T47D (cell line): Measurements from ENCODE around the gene RAB3B.
A peak's percentile ranks its signal among the peaks of the same experiment; 100 is the strongest.
"Not testable (repeated sequence)": the region's sequence is repeated elsewhere in the genome, so short reads cannot be mapped to it uniquely, and the experiment has no call there.

Source experiments
- DNase-seq, 2 experiments: peaks; one replicate each; pipeline versions ENCODE4 v3.0.0 to v3.0.0-alpha.2; 2011 to 2012; ENCODE audit warnings: low read depth in 1 of 2, low spot score in 1 of 2
- JUND ChIP-seq: IDR thresholded peaks from 2 replicates; pipeline ENCODE4 v1.6.1; 2012; ENCODE audit warnings: low read depth
- in situ Hi-C: cut with HindIII; loops from 2 replicates; pipeline ENCODE4 v1.10.0; 2016; ENCODE audit warnings: low sequenced_read_pairs, low pct_unique_long_range_greater_than_20kb

The RAB3B gene

GRCh38 chr1:52007215-52008002 lies 16.9 kb upstream of the RAB3B start:
- no peak for DNase-seq
- in situ Hi-C loops, result no loop called here
- TF ChIP-seq JUND, result no peak

DNA sequence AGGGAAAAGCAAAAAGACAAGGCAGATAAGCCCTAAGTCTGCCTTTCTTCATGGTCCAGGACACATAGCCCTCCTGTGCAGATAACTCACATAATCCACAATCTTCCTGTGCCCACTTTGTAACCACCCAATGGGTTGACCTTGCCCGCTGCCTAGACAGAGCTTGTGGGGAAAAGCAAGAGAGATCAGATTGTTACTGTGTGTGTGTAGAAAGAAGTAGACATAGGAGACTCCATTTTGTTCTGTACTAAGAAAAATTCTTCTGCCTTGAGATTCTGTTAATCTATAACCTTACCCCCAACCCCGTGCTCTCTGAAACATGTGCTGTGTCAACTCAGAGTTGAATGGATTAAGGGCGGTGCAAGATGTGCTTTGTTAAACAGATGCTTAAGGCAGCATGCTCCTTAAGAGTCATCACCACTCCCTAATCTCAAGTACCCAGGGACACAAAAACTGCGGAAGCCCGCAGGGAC lies 15.6 kb upstream of the RAB3B start:
- in situ Hi-C loops, DNase-seq: not testable (repeated sequence)

- in situ Hi-C loops, DNase-seq: not testable (repeated sequence)
These were observed 15.0 kb upstream of the RAB3B start for GRCh38 chr1:52005548-52005947.

DNA sequence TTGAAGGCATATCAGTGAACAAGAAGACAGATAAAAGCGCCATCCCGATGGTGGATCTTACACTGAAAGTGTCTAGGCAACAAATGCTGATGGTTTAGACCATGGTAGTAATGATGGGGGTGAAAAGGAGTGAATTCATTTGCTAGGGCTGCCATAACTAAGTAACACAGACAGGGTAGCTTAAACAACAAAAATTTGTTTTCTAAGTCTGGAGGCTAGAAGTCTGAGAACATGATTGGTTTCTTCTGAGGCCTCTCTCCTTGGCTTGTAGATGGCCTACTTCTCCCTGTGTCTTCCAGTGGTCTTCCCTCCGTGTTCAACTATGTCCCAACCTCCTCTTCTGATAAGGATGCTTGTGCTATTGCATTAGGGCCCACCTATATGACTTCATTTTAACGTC lies 13.4 kb upstream of the RAB3B start:
- no peak for TF ChIP-seq JUND
- DNase-seq, result no peak
- in situ Hi-C loops, result no loop called here

- in situ Hi-C loops, result no loop called here
- TF ChIP-seq JUND, result no peak
- DNase-seq, result peak; percentile 68 to 87
These were observed 11.8 kb upstream of the RAB3B start for GRCh38 chr1:52002038-52002917.

- TF ChIP-seq JUND, result no peak
- in situ Hi-C loops, result no loop called here
- no peak for DNase-seq
These were observed 8.2 kb upstream of the RAB3B start for GRCh38 chr1:51998701-51999100.

DNA sequence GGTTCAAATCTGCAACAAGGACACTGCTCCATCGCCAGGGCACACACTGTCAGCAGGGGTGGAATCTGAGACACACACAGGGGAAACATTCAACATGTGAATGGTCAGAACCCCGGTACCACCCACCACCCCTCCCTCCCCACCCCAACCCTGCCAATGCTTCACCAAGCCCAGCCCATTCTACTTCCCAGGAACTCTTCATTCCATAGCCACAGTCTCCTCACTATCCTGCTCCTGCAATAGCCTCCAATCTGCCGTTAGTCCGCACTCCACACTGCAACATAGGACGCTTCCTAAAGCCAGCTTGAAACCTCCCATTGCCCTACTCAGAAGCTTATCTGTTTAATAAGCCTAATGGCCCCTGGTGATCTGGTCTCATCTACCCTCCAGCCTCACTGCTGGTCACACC lies 7.5 kb upstream of the RAB3B start:
- no peak for TF ChIP-seq JUND
- in situ Hi-C loops, result no loop called here

DNA sequence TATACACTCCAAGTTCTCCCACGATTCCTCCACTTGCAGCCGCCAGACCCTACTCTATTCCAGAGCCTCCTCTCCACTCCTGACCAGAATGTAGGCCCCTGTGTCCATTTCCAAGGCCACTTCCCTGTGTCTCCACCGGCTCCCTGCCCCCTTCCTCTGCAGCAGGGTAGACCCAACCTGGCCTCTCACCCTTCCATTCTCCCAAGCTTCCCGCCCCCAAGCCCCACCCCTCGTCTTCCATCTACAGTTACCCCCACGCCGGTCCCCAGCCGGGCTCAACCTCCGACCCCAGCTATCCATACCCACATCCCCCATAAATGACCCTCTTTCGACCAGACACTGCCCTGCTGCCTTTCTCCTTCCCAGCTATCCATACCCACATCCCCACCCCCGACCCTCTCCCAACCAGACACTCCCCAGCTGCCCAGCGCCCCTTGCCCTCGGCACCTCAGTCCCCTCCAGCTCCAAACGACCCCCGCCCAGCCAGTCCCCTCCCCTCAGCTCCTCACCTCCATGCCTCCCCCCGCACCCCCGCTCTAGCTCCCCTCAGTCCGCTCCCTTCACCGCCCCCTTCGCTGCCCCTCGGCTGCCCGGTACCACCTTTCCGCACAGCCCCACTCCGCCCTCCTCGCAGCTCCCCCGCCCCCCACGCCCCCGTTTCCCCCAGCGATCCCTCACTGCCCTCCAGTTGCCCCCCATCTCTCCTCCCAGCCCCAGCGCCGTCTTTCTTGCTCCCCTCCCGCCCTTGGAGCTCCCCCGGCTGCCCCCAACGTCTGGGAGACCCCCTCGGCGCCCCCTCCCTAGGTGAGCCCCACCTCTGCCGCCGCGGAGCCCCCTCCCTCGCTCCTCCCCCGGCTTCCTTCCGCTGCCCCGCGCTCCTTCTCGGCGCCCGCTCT lies 670 bp downstream of the RAB3B start:
- in situ Hi-C loops, result no loop called here
- TF ChIP-seq JUND, result no peak
- no peak for DNase-seq

More for the DNA sequence above, 7.5 kb upstream of the RAB3B start:
- DNase-seq, result no peak

GRCh38 chr1:51988254-51988653 lies 2.2 kb downstream of the RAB3B start:
- DNase-seq, result no peak
- in situ Hi-C loops, result no loop called here
- no peak for TF ChIP-seq JUND

DNA sequence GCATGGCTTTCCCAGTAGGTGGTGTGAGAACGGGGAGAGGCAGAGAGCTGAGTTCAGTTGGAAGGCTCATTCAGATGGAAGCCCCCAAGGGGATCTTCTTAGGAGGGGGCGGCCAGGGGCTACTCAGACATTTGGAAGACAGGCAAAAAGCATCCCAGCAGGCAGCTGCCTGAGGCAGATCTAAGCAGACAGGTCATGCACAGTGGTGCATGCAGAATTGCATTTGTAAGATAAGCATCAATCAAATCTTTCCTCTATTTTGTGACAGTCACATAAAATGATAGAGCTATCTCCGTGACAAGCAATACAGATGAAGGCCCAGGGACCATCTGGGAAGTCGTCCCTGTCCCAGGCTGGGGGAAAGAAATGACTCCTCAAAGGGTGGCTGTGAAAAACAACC lies 3.8 kb downstream of the RAB3B start:
- in situ Hi-C loops, result no loop called here
- no peak for TF ChIP-seq JUND
- no peak for DNase-seq

- TF ChIP-seq JUND, result no peak
- in situ Hi-C loops, result no loop called here
- no peak for DNase-seq
These were observed 8.3 kb downstream of the RAB3B start for GRCh38 chr1:51982161-51982560.

GRCh38 chr1:51981555-51981954 lies 8.9 kb downstream of the RAB3B start:
- in situ Hi-C loops, result no loop called here
- no peak for DNase-seq
- TF ChIP-seq JUND, result no peak
